D721Med (cell line): ENCODE measurements around the gene TNIP3.
"Not testable (repeated sequence)": the region's sequence is repeated elsewhere in the genome, so short reads cannot be mapped to it uniquely, and the experiment has no call there.

Experiments
- DNase-seq: peaks from one replicate; pipeline ENCODE4 v3.0.0; 2011; ENCODE audit warnings: low spot score; ENCODE audit not compliant: insufficient read length
- FAIRE-seq: peaks from 2 replicates; lab custom pipeline; 2011; peaks lifted over from hg19 to GRCh38; lab: Jason Lieb, UNC
- CTCF ChIP-seq: IDR thresholded peaks from 2 replicates; pipeline ENCODE4 v1.5.1; 2012; ENCODE audit warnings: mild to moderate bottlenecking, control low read depth; ENCODE audit not compliant: insufficient read depth; ENCODE audit errors: missing control alignments

Gene TNIP3

GRCh38 chr4:121180558-121180957, 16.4 kb upstream of the TNIP3 start:
- TF ChIP-seq CTCF: no peak
- FAIRE-seq (no peak), DNase-seq (no peak)

DNA sequence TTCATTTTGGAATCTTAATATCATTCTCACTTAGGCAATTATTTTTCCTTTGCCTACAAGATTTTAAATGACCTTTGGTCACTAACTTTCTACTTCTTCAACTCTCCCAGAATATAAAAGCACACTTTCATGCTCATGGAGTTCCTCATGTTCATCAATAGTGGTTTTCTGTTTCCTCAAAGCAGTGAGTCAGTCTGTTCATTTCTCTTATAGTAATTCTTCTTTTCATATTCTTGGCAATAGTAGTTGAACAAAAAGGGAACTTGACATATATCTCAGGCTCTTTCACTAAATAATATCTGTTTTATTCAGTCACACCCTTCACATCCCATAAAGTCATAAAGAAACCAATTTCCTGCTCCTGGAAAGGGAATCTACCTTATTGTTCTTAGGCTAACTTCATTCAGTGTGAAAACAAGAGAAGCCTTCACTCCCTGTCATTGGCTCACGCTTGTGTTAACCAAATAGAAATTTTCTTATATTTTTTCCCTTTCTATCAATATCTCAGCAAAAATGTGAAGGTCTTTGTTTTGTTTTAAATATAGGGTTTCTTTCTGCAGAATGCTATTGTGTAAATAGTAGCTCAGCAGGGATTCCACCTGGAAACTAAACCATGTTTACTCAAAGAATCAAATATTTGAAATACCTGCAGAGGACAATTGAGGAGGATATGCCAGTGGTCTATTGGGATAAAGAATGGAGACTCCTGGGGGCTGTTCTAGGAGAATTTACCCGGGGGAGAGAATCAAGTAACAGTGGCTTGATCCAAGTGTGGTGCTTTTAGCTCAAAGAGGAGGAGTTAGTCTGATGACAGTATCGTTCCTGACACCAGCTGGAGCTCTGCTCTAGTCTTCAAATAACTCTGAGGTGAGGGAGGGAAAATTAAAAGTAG, 13.4 kb upstream of the TNIP3 start:
- FAIRE-seq: no peak
- DNase-seq: no peak
- no peak for TF ChIP-seq CTCF

GRCh38 chr4:121176082-121176934, 12.2 kb upstream of the TNIP3 start:
- no peak for TF ChIP-seq CTCF
- DNase-seq (no peak), FAIRE-seq (no peak)

DNA sequence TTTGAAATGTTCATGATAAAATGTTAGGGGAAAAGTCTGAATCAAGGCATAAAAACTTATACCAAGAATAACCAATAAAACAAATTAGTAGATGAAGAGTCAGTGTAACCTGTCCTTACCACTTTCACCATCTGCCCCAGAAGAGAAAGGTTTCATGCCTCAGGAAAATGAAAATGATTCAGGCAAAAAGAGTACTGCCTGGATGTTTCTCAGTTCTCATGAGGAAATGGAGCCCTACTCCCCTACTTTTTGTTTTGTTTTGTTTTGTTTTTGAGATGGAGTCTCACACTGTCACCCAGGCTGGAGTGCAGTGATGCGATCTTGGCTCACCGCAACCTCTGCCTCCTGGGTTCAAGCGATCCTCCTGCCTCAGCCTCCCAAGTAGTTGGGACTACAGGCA, 7.4 kb upstream of the TNIP3 start:
- DNase-seq, FAIRE-seq: not testable (repeated sequence)

DNA sequence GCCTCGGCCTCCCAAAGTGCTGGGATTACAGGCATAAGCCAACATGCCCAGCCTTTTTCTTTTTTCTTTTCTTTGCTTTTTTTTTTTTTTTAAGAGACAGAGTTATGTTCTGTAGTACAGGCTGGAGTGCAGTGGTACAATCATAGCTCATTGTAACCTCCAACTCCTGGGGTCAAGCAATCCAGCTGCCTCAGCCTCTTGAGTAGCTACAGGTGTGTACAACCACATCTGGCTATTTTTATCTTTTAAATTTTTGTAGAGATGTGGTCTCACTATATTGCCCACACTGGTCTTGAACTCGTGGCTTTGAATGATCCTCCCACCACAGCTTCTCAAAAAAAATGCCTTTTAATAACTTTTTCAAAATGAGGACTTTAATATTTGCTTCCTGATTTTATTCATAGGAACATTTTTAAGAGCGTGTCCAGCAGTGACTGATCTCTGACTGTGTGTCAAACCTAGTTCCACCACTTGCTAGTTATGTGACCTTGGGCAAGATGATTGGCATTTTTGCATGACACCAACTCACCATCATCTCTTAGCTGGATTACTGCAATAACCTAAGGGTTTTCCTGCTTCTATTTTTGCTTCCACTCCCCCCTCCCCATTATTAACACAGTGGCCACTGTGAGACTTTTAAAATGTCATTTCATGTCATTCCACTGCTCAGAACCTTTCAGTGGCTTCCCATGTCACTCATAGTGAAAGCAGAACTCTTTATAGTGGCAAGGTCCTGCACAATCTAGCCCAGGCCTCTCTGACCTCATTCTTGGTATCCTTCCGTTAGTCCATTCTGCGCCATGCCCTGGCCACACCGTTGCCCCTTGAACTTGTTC, 4.5 kb upstream of the TNIP3 start:
- TF ChIP-seq CTCF: no peak
- DNase-seq (no peak), FAIRE-seq (no peak)

- no peak for TF ChIP-seq CTCF
- FAIRE-seq (no peak), DNase-seq (no peak)
Measured at GRCh38 chr4:121166976-121167375, 2.9 kb upstream of the TNIP3 start.

- FAIRE-seq: no peak
- DNase-seq: no peak
- TF ChIP-seq CTCF: no peak
Measured at GRCh38 chr4:121165206-121165605, 1.1 kb upstream of the TNIP3 start.
